Subcutaneous adipose tissue (tissue), 4 donors: Measurements from ENCODE around the gene ADAMTS10. TPM values are rescaled to one million over a fixed set of nuclear protein-coding genes. Genes with fewer than 3 reads are reported as not detected.

Source experiments
- total RNA-seq, 4 donors: library from RNA; depleted of rRNA; stranded (reverse); fragments of >200 nt; gene quantifications; one replicate each; pipeline ENCODE4 v1.1.0, GENCODE V29; 2016
- TF ChIP-seq, protein P1 (sequence below): fragments of 450-650 bp; IDR thresholded peaks from one replicate; pipeline ENCODE4 v1.5.1; 2016; ENCODE audit warnings: low read depth, mild to moderate bottlenecking, control low read depth, antibody characterized with exemption, moderate library complexity

Gene ADAMTS10
- total RNA-seq, 4 donors from 2014 or later = 17.8 to 63.9 (median 45.2) TPM

DNA sequence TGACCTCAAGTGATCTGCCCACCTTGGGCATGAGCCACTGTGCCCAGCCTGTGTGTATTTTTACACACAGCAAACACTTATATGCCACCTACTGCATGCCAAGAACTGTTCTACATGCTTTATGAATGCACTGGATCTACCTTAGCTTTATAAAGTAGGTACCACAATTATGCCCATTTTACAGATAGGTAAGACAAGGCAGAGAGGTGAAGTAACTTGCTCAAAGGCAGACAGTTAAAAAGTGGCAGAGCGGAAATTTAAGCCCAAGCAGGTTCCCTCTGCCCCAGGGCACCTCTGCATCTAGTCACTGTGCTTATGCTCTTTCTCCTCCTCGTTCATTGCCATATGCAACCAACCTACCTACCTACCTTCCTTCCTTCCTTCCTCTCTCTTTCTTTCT is 10.5 kb downstream of the ADAMTS10 start:
- TF ChIP-seq, protein P1, sequence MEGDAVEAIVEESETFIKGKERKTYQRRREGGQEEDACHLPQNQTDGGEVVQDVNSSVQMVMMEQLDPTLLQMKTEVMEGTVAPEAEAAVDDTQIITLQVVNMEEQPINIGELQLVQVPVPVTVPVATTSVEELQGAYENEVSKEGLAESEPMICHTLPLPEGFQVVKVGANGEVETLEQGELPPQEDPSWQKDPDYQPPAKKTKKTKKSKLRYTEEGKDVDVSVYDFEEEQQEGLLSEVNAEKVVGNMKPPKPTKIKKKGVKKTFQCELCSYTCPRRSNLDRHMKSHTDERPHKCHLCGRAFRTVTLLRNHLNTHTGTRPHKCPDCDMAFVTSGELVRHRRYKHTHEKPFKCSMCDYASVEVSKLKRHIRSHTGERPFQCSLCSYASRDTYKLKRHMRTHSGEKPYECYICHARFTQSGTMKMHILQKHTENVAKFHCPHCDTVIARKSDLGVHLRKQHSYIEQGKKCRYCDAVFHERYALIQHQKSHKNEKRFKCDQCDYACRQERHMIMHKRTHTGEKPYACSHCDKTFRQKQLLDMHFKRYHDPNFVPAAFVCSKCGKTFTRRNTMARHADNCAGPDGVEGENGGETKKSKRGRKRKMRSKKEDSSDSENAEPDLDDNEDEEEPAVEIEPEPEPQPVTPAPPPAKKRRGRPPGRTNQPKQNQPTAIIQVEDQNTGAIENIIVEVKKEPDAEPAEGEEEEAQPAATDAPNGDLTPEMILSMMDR = no peak

DNA sequence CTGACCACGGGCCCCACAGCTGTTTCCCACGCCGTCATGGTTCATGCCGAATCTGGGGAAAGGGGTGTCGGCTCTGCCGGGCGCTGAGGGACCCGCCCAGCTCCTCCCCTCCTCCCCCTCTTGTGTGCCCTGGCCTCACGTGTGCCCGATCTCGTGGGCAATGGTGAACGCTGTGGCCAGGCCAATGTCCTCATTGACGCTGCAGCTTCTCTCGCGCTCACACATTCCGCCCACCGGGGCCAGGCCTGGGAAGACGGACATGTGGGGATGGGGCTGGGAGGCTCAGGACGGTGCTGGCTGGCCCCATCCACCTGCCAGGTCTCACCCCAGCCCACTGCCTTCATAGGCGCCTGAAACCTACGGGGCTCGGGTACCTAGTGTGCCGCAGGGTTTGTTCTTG is 14.3 kb downstream of the ADAMTS10 start:
- TF ChIP-seq, protein P1 = no peak

DNA sequence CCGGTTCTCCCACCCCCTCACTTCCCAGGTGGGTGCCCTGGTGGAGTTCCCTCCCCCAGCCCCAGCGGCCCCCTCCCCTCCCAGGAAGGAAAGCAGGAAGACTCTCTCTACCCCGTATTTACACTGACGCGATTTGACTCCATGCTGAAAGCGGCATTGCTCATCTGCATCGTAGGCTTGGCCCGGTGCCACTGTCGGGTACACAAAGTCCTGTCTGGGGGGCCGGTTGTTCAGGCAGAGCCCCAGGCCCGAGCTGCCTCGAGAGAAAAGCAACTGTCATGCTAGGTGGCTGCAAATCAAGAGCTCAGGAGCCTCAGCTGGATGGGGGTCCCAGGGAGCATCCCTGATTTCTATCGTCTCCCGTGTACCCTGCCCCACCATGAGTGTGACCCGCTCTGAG is 14.9 kb downstream of the ADAMTS10 start:
- TF ChIP-seq, protein P1 = no peak

DNA sequence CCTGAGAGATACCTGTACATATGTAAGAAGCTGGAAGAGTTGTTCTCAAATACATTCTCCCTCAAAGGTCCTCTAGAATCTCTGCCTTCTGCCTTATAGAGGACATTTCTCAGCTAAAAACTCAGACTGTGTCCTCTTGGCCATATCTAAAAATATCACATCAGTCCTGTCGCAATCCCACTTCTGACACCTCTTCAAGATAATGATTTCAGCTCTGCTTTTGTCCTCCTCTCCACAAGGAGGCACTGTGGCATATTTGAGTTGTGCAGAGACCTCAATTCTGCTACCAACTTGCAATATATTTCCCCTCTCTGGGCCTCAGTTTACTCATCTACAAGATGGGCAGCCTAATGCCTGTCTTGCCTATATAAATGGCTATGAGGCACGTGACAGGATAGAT is 16.6 kb downstream of the ADAMTS10 start:
- TF ChIP-seq, protein P1 = no peak

DNA sequence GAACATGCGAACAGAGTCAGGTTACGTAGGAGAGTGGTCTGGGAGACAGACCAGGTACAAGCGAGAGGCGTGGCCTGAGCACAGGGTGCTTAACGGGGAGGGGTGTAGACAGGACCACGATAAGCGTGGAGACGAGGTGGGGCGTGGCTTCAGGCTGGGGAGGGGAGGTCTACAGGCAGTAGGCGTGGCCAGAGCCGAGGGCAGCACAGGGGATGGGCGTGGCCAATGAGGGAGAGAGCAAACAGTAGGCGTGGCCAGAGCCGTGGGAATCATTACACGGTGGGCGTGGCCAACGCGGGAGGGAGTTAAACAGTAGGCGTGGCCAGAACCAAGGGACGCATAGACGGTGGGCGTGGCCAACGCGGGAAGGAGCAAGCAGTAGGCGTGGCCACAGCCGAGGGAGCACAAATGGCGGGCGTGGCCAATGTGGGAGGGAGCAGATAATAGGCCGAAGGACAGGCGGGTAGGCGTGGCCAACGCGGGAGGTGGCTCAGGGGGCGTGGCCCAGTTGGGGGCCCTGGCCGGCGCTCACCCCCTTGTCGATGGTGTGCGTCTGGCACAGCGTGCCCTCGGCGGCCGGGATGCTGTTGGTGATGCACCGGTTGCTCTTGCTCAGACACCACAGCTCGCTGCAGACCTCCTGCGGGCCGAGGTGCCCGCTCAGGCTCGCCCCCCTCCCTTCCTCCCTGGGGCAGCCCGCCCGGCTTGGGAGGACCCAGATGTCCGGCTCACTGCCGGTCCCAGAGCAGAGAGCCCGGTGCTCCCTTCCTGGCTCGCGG is 18.1 kb downstream of the ADAMTS10 start:
- TF ChIP-seq, protein P1 = no peak

DNA sequence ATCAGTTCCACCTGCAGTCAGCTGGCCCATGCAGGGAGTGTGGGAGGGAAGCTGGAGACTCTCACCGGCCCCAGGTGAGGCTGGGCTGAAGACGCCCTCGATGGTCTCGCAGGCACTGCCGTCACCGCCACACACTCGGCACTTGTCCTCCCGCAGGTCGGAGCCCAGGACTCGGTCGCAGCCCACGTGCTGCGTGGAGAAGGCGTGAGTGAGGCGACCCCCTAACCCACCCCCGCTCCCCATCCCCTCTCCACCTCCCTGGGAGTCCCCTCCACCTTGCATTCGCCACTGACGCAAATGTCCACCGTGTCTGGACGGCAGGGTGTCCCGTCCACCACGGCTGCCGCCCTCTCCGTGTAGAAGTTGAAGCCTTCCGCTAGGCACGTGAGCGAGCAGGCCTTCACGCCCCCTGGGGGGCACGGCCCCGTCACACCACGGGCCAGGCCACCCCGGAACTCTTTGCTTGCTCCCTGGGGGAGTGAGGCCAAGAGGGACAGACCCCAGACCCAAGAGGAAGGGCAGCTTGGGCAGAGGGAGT is 21.3 kb downstream of the ADAMTS10 start:
- TF ChIP-seq, protein P1 = no peak

DNA sequence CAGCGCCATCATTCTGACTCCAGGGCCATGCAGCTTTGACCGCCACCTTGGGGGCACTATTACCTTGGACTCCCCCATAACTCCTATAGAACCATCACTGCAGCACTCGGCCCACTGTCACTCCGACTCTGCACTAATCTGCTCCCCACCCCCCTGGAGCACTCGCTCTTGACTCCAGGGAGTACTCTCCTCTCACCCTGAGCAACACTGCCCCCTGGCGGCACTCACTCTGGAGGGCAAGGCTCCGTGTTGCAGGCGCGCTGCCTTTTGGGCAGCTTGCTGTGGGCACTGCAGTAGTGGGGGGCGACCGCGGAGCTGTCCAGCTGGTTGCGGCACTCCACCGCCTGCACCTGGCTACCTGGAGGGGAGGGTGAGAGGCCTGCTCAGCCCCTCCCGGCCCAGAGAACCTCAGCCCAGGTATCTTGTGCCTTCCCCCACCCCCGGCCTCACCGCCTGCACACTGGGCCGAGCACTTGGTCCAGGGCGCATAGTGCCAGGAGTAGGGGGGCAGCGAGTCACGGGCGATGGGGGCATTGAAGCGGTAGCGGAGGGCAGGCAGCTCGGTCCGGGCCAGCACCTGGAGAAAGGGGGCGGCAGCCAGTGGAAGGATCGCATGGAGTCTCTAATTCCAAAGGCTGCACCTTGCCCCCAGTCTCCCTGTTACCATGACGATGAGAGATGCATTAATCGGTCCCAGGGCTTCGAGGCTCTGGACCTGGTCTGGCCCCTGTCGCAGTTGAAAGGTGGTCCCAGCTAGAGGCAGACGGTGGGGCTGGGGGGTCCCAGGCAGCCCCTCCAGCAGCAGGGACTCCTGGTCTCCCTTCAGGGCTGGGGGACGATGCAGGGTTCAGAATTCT is 24.4 kb downstream of the ADAMTS10 start:
- TF ChIP-seq, protein P1 = no peak
